ENCODE measurements around the gene ZCCHC14. TPM values are rescaled to one million over a fixed set of nuclear protein-coding genes. Genes with fewer than 3 reads are reported as not detected.
"Not testable (repeated sequence)": the region's sequence is repeated elsewhere in the genome, so short reads cannot be mapped to it uniquely, and the experiment has no call there.

ZCCHC14 gene
- total and polyA plus RNA-seq, 10 donors, result 1.6 to 18.3 (median 13.2) TPM

- Histone ChIP-seq H3K27me3 (replicated peaks in 1 of 7) (no peaks in the 10 kb centered on the region), H3K4me1 (peaks cover 0 to 41% (median 34%) of the 10 kb centered on the region in 6 donors), H3K4me3 (no peak overlapping the region), H3K27ac (no peak overlapping the region), H3K36me3 (peaks cover 0 to 65% (median 9%) of the 10 kb centered on the region in 6 donors), H3K9me3 (no peaks in the 10 kb centered on the region)
- TF ChIP-seq POLR2A (IDR thresholded peaks at IDR 0.05) (no peak), POLR2AphosphoS5 (IDR thresholded peaks at IDR 0.05) (no peak)
- intact Hi-C loops (cut with DNase I; ENCODE audit: low total_unique reads), result no loop called here
- DNase-seq, result peak; percentile 54
- 91 to 94% (median 93%) methylated on average over 13 of the region's 13 CpGs for WGBS, 5 donors
These were observed 127.7 kb downstream of the ZCCHC14 start for GRCh38 chr16:87365021-87365713.

GRCh38 chr16:87363771-87364455 is 128.9 kb downstream of the ZCCHC14 start:
- peak overlapping the region in 1 of 8 donors; percentile 14 for H3K27ac ChIP-seq
- 74 to 83% (median 79%) methylated on average over 16 to 17 of the region's 17 CpGs for WGBS, 5 donors
- H3K36me3 ChIP-seq, result peaks cover 0 to 77% (median 20%) of the 10 kb centered on the region in 6 donors
- H3K4me3 ChIP-seq, result peak overlapping the region in 1 of 8 donors; percentile 5
- no peaks in the 10 kb centered on the region for H3K27me3 ChIP-seq (replicated peaks in 1 of 7)
- intact Hi-C loops (cut with DNase I; ENCODE audit: low total_unique reads), result no loop called here
- TF ChIP-seq POLR2AphosphoS5 (IDR thresholded peaks at IDR 0.05), result peak in 1 of 3 donors; percentile 6
- no peak for TF ChIP-seq CTCF (IDR thresholded peaks at IDR 0.05 in 8 of 11, conservative IDR thresholded peaks at IDR 0.05 in 3 of 11)
- no peak for DNase-seq
- H3K9me3 ChIP-seq, result no peaks in the 10 kb centered on the region
- H3K4me1 ChIP-seq, result peaks cover 0 to 29% (median 22%) of the 10 kb centered on the region in 6 donors

GRCh38 chr16:87362828-87363559 is 129.8 kb downstream of the ZCCHC14 start:
- peaks cover 0 to 86% (median 29%) of the 10 kb centered on the region in 6 donors for H3K36me3 ChIP-seq

GRCh38 chr16:87361916-87362619 is 130.8 kb downstream of the ZCCHC14 start:
- H3K4me1 ChIP-seq, result peaks cover 0 to 12% (median 9%) of the 10 kb centered on the region in 6 donors
- DNase-seq, result no peak
- H3K36me3 ChIP-seq, result peaks cover 0 to 91% (median 34%) of the 10 kb centered on the region in 6 donors
- TF ChIP-seq CTCF (IDR thresholded peaks at IDR 0.05 in 8 of 11, conservative IDR thresholded peaks at IDR 0.05 in 3 of 11) (no peak), POLR2AphosphoS5 (IDR thresholded peaks at IDR 0.05) (no peak), POLR2A (IDR thresholded peaks at IDR 0.05) (no peak)
- intact Hi-C loops (cut with DNase I; ENCODE audit: low total_unique reads), result no loop called here
- no peaks in the 10 kb centered on the region for H3K27me3 ChIP-seq (replicated peaks in 1 of 7)
- 95 to 99% (median 97%) methylated on average over 8 of the region's 8 CpGs for WGBS, 5 donors
- no peak overlapping the region for H3K4me3 ChIP-seq
- H3K9me3 ChIP-seq, result no peaks in the 10 kb centered on the region
- H3K27ac ChIP-seq, result no peak overlapping the region

More at GRCh38 chr16:87362828-87363559, 129.8 kb downstream of the ZCCHC14 start:
- H3K27ac ChIP-seq; H3K4me3 ChIP-seq; H3K27me3 ChIP-seq (replicated peaks in 1 of 7); DNase-seq; intact Hi-C loops (cut with DNase I; ENCODE audit: low total_unique reads); H3K9me3 ChIP-seq: not testable (repeated sequence)
- peaks cover 0 to 20% (median 13%) of the 10 kb centered on the region in 6 donors for H3K4me1 ChIP-seq
- WGBS, 5 donors, result 95 to 98% (median 96%) methylated on average over 13 of the region's 13 CpGs

Data from spleen (tissue), 11 donors.